HCT116 (cell line): ENCODE measurements around the gene NEB. TPM values are rescaled to one million over a fixed set of nuclear protein-coding genes. Genes with fewer than 3 reads are reported as not detected.

Source experiments
- ATAC-seq: fragments of 200-7000 bp; cut with Tn5 transposase; 2 replicates; pipeline ENCODE4 v1.9.1; 2020; ENCODE audit warnings: mild to moderate bottlenecking, moderate library complexity
- BruUV-seq: library from RNA; stranded (reverse); fragments of 400-500 nt; replicated peaks from 2 replicates; lab custom pipeline; 2021; lab: Mats Ljungman, UMichigan
- CTCF ChIA-PET: fragments of 300-600 bp; sonication (Branson Sonifier 250); formaldehyde crosslinking; loops from one replicate; lab custom pipeline; 2021; ENCODE audit warnings: antibody characterized with exemption; lab: Charles Lee
- POLR2A ChIA-PET: fragments of 300-600, 350-600 bp; sonication (Branson Sonifier 250); formaldehyde crosslinking; loops from one replicate; lab custom pipeline; 2021; ENCODE audit warnings: antibody characterized with exemption; lab: Charles Lee
- RAD21 ChIA-PET, 2 experiments: fragments of 300-600 bp; sonication (Branson Sonifier 250); formaldehyde crosslinking; loops; one replicate each; lab custom pipeline; 2023; ENCODE audit warnings: low total read pairs in 2 of 2; ENCODE audit not compliant: uncharacterized antibody in 2 of 2, unreplicated experiment in 2 of 2, low non-redundant PET in 1 of 2; lab: Charles Lee
- DNase-seq: peaks from one replicate; pipeline ENCODE4 v3.0.0-alpha.2; 2010; ENCODE audit warnings: low read depth, low spot score
- H2AFZ ChIP-seq: fragments of 200-600 bp; shearing (Covaris generic), sonication (generic); 2 replicates; pipeline ENCODE4 v1.6.1; 2017; ENCODE audit warnings: low read depth, mixed run types, mixed read lengths, antibody characterized with exemption, low read length; ENCODE audit not compliant: poor library complexity, severe bottlenecking
- H3K27ac ChIP-seq: 2 replicates; pipeline ENCODE4 v1.5.1; 2012; ENCODE audit warnings: low read depth, low read length
- H3K27me3 ChIP-seq: fragments of 200-600 bp; sonication (generic); 2 replicates; pipeline ENCODE4 v1.6.1; 2016; ENCODE audit warnings: mixed run types, low read length, mixed read lengths; ENCODE audit not compliant: insufficient read depth
- H3K36me3 ChIP-seq, 2 experiments: fragments of 200-500 bp in 1 of 2; fragments of 200-600 bp in 1 of 2; sonication (Bioruptor generic) in 1 of 2; sonication (generic) in 1 of 2; 2 replicates each; pipeline versions ENCODE4 v1.5.1 to v1.6.1; 2014 to 2016; ENCODE audit warnings: low read length in 2 of 2, inconsistent platforms in 1 of 2, mixed read lengths in 1 of 2, mixed run types in 1 of 2; ENCODE audit not compliant: insufficient read depth in 2 of 2, control insufficient read depth in 1 of 2
- H3K4me1 ChIP-seq, 2 experiments: fragments of 200-600 bp in 1 of 2; sonication (generic) in 1 of 2; 2 replicates each; pipeline versions ENCODE4 v1.5.1 to v1.6.1; 2012 to 2017; ENCODE audit warnings: low read length in 2 of 2, inconsistent platforms in 1 of 2, mild to moderate bottlenecking in 1 of 2, mixed read lengths in 1 of 2, mixed run types in 1 of 2, moderate library complexity in 1 of 2; ENCODE audit not compliant: insufficient read depth in 2 of 2, control insufficient read depth in 1 of 2
- H3K4me2 ChIP-seq: fragments of 200-600 bp; sonication (generic); 2 replicates; pipeline ENCODE4 v1.6.1; 2017; ENCODE audit warnings: mixed run types, low read length, mixed read lengths
- H3K4me3 ChIP-seq, 2 experiments: fragments of 200-600 bp in 1 of 2; sonication (generic) in 1 of 2; replicated peaks in 1 of 2; 2 replicates each; pipeline ENCODE4 v1.5.1; 2011 to 2016; ENCODE audit warnings: low read length in 2 of 2, control low read depth in 1 of 2, low read depth in 1 of 2, mild to moderate bottlenecking in 1 of 2, mixed read lengths in 1 of 2, mixed run types in 1 of 2
- H3K79me2 ChIP-seq: fragments of 200-600 bp; sonication (generic); 2 replicates; pipeline ENCODE4 v1.6.1; 2017; ENCODE audit warnings: mild to moderate bottlenecking, mixed run types, low read length, moderate library complexity, mixed read lengths; ENCODE audit not compliant: insufficient read depth
- H3K9ac ChIP-seq: fragments of 200-600 bp; sonication (generic); 2 replicates; pipeline ENCODE4 v1.6.1; 2016; ENCODE audit warnings: low read length, mixed read lengths
- H3K9me2 ChIP-seq: fragments of 200-600 bp; sonication (generic), shearing (Covaris generic); 2 replicates; pipeline ENCODE4 v1.6.1; 2017; ENCODE audit warnings: mixed run types, mild to moderate bottlenecking, moderate library complexity; ENCODE audit not compliant: insufficient read depth
- H3K9me3 ChIP-seq, 2 experiments: fragments of 200-500 bp in 1 of 2; fragments of 200-600 bp in 1 of 2; sonication (Bioruptor generic) in 1 of 2; sonication (generic) in 1 of 2; 2 replicates each; pipeline ENCODE4 v1.6.1; 2014 to 2017; ENCODE audit warnings: low read length in 2 of 2, mixed read lengths in 2 of 2, inconsistent platforms in 1 of 2, low read depth in 1 of 2, mild to moderate bottlenecking in 1 of 2, mixed run types in 1 of 2, moderate library complexity in 1 of 2; ENCODE audit not compliant: control insufficient read depth in 1 of 2, insufficient read depth in 1 of 2
- H4K20me1 ChIP-seq: fragments of 200-600 bp; sonication (generic), shearing (Covaris generic); 2 replicates; pipeline ENCODE4 v1.6.1; 2017; ENCODE audit warnings: mixed run types, mild to moderate bottlenecking, moderate library complexity; ENCODE audit not compliant: insufficient read depth
- ATF3 ChIP-seq: IDR thresholded peaks from 2 replicates; pipeline ENCODE4 v1.6.1; 2012
- CBX3 ChIP-seq: IDR thresholded peaks from 2 replicates; pipeline ENCODE4 v1.6.1; 2012; ENCODE audit warnings: low read depth
- CEBPB ChIP-seq: IDR thresholded peaks from 2 replicates; pipeline ENCODE4 v1.6.1; 2012; ENCODE audit warnings: low read depth
- CTCF ChIP-seq, 3 experiments: fragments of 200-600 bp in 1 of 3; sonication (generic) in 1 of 3; IDR thresholded peaks in 2 of 3; conservative IDR thresholded peaks in 1 of 3; 2 replicates each; pipeline ENCODE4 v1.5.1; 2012 to 2017; ENCODE audit warnings: low read depth in 2 of 3, low read length in 2 of 3, antibody characterized with exemption in 1 of 3, borderline replicate concordance in 1 of 3, control low read depth in 1 of 3, mild to moderate bottlenecking in 1 of 3, mixed read lengths in 1 of 3, mixed run types in 1 of 3, moderate library complexity in 1 of 3; ENCODE audit not compliant: insufficient read depth in 1 of 3
- ELF1 ChIP-seq: IDR thresholded peaks from 2 replicates; pipeline ENCODE4 v1.6.1; 2012; ENCODE audit warnings: low read depth, borderline replicate concordance
- EZH2 ChIP-seq: fragments of 200-600 bp; sonication (generic); IDR thresholded peaks from 2 replicates; pipeline ENCODE4 v1.6.1; 2017; ENCODE audit warnings: antibody characterized with exemption, mixed run types
- EZH2phosphoT487 ChIP-seq: fragments of 200-600 bp; IDR thresholded peaks from 2 replicates; pipeline ENCODE4 v1.6.1; 2018; ENCODE audit warnings: antibody characterized with exemption, borderline replicate concordance
- MAX ChIP-seq: IDR thresholded peaks from 2 replicates; pipeline ENCODE4 v1.6.1; 2012
- POLR2A ChIP-seq: IDR thresholded peaks from 2 replicates; pipeline ENCODE4 v1.7.0; 2011; ENCODE audit warnings: borderline replicate concordance; ENCODE audit not compliant: insufficient read depth, insufficient read length; ENCODE audit errors: extremely low read depth
- POLR2AphosphoS5 ChIP-seq: IDR thresholded peaks from 2 replicates; pipeline ENCODE4 v1.6.1; 2011; ENCODE audit warnings: mild to moderate bottlenecking, low read depth, low read length, moderate library complexity
- RAD21 ChIP-seq: IDR thresholded peaks from 2 replicates; pipeline ENCODE4 v1.6.1; 2012; ENCODE audit warnings: low read depth, mild to moderate bottlenecking
- SIN3A ChIP-seq: IDR thresholded peaks from 2 replicates; pipeline ENCODE4 v1.6.1; 2012; ENCODE audit warnings: low read depth
- SP1 ChIP-seq: IDR thresholded peaks from 2 replicates; pipeline ENCODE4 v1.6.1; 2012; ENCODE audit warnings: low read depth
- SRF ChIP-seq: IDR thresholded peaks from 2 replicates; pipeline ENCODE4 v1.6.1; 2012; ENCODE audit warnings: low read depth
- YY1 ChIP-seq: IDR thresholded peaks from 2 replicates; pipeline ENCODE4 v1.6.1; 2011; ENCODE audit warnings: low read length, low read depth, moderate library complexity, mild to moderate bottlenecking; ENCODE audit not compliant: insufficient replicate concordance; ENCODE audit errors: extremely low read depth
- ZBTB33 ChIP-seq: IDR thresholded peaks from 2 replicates; pipeline ENCODE4 v1.6.1; 2011; ENCODE audit warnings: mild to moderate bottlenecking, low read length, moderate library complexity; ENCODE audit not compliant: insufficient replicate concordance; ENCODE audit errors: extremely low read depth
- ZFX ChIP-seq: fragments of 450-650 bp; IDR thresholded peaks from 2 replicates; pipeline ENCODE4 v1.6.1; 2017
- ZNF274 ChIP-seq: fragments of 200-500 bp; sonication (Bioruptor generic); IDR thresholded peaks from 2 replicates; pipeline ENCODE4 v1.6.1; 2014; ENCODE audit warnings: mild to moderate bottlenecking, low read depth, low read length, inconsistent platforms
- intact Hi-C: fragments of 100-400 bp; cut with micrococcal nuclease; formaldehyde crosslinking; loops from 2 replicates; pipeline ENCODE4 v1.10.0; 2022
- total RNA-seq: library from RNA; stranded (reverse); gene quantifications from one replicate; pipeline ENCODE4 v1.2.1, GENCODE V29; 2021; ENCODE audit not compliant: unreplicated experiment

NEB gene
- total RNA-seq, 1 experiment from 2014 or later: 0.34 TPM

- TF ChIP-seq ZBTB33: no peak
- no peak for TF ChIP-seq RAD21
- TF ChIP-seq POLR2A: no peak
- no peak for TF ChIP-seq CTCF (IDR thresholded peaks at IDR 0.05 in 2 of 3, conservative IDR thresholded peaks at IDR 0.05 in 1 of 3; ENCODE audit: borderline replicate concordance in 1 of 3, insufficient read depth in 1 of 3, low read depth in 2 of 3, low read length in 2 of 3)
- TF ChIP-seq EZH2phosphoT487: no peak
- TF ChIP-seq SRF: no peak
- TF ChIP-seq CEBPB: no peak
- TF ChIP-seq ZNF274: no peak
- TF ChIP-seq SP1: no peak
- TF ChIP-seq, all 23 proteins: peak for 0
These were observed 17.6 kb downstream of the NEB start (continued) for GRCh38 chr2:151716721-151717120.

GRCh38 chr2:151713291-151713903 lies 20.9 kb downstream of the NEB start:
- H3K27me3 ChIP-seq: no peaks in the 10 kb centered on the region
- no peaks in the 10 kb centered on the region for H3K4me1 ChIP-seq
- no peak overlapping the region for H3K9ac ChIP-seq
- intact Hi-C loops: no loop called here
- RAD21 ChIA-PET: no interaction called here
- no peaks in the 10 kb centered on the region for H3K79me2 ChIP-seq
- H2AFZ ChIP-seq: no peak overlapping the region
- no peak overlapping the region for H3K4me2 ChIP-seq
- TF ChIP-seq EZH2 (no peak), SP1 (no peak), SRF (no peak), CBX3 (no peak), ZNF274 (no peak), SIN3A (no peak), YY1 (no peak), ATF3 (no peak), EZH2phosphoT487 (no peak), ZFX (no peak), MAX (no peak), POLR2AphosphoS5 (no peak), ELF1 (no peak)
- TF ChIP-seq, all 23 proteins: peak for 0
- Histone ChIP-seq H3K27ac (no peak overlapping the region), H3K4me3 (no peak overlapping the region), H3K36me3 (no peaks in the 10 kb centered on the region), H4K20me1 (no peaks in the 10 kb centered on the region), H3K9me2 (no peaks in the 10 kb centered on the region), H3K9me3 (no peaks in the 10 kb centered on the region)
- no TSS peak for BruUV-seq
- POLR2A ChIA-PET: no interaction called here
- no peak for ATAC-seq
- no peak for DNase-seq
- CTCF ChIA-PET: no interaction called here
